Skeletal muscle satellite cell (primary cell): ENCODE data around the gene TUBB8. TPM values are rescaled to one million over a fixed set of nuclear protein-coding genes. Genes with fewer than 3 reads are reported as not detected.

Source experiments
- H3K27me3 ChIP-seq: 2 replicates; pipeline ENCODE4 v1.7.0; 2013; ENCODE audit warnings: low read length; ENCODE audit not compliant: control insufficient read depth, insufficient read depth
- H3K36me3 ChIP-seq: 2 replicates; pipeline ENCODE4 v1.7.0; 2013; ENCODE audit warnings: mild to moderate bottlenecking, control low read depth, low read length; ENCODE audit not compliant: insufficient read depth
- H3K4me1 ChIP-seq: 2 replicates; pipeline ENCODE4 v1.7.0; 2013; ENCODE audit warnings: low read length; ENCODE audit not compliant: control insufficient read depth, insufficient read depth
- H3K4me2 ChIP-seq: 2 replicates; pipeline ENCODE4 v1.7.0; 2013; ENCODE audit warnings: mild to moderate bottlenecking, low read length
- H3K4me3 ChIP-seq: 2 replicates; pipeline ENCODE4 v1.7.0; 2013; ENCODE audit warnings: low read length
- H3K9ac ChIP-seq: 2 replicates; pipeline ENCODE4 v1.7.0; 2013; ENCODE audit warnings: mild to moderate bottlenecking, low read depth, low read length, moderate library complexity
- H3K9me3 ChIP-seq: replicated peaks from 2 replicates; pipeline ENCODE4 v1.7.0; 2013; ENCODE audit warnings: mild to moderate bottlenecking, control low read depth, low read length
- total RNA-seq: library from RNA; depleted of rRNA; stranded (reverse); fragments of >200 nt; gene quantifications from 2 replicates; pipeline ENCODE4 v1.2.3, GENCODE V29; 2012; rRNA removed

Gene TUBB8
- total RNA-seq = not detected in 2 replicates

GRCh38 chr10:48996-49395 lies at the start of gene TUBB8:
TUBB8 (minus strand) TSS chr10:49296; CDS start chr10:49238, 58 bp downstream.
- Histone ChIP-seq H3K4me1 (no peaks in the 10 kb centered on the region), H3K36me3 (no peaks in the 10 kb centered on the region), H3K9me3 (no peaks in the 10 kb centered on the region), H3K4me3 (no peak within 1 kb of the TSS), H3K4me2 (no peak within 1 kb of the TSS), H3K9ac (no peak within 1 kb of the TSS), H3K27me3 (peaks cover 3% of the 10 kb centered on the region)

GRCh38 chr10:96466-96865 lies 47.4 kb upstream of the TUBB8 start:
- Histone ChIP-seq H3K4me2 (no peak overlapping the region), H3K9ac (no peak overlapping the region), H3K27me3 (peaks cover 12% of the 10 kb centered on the region), H3K36me3 (no peaks in the 10 kb centered on the region), H3K4me3 (no peak overlapping the region), H3K4me1 (no peaks in the 10 kb centered on the region), H3K9me3 (no peaks in the 10 kb centered on the region)

GRCh38 chr10:95356-96115 lies 46.4 kb upstream of the TUBB8 start:
- Histone ChIP-seq H3K4me2 (no peak overlapping the region), H3K4me3 (no peak overlapping the region), H3K9me3 (no peaks in the 10 kb centered on the region), H3K36me3 (no peaks in the 10 kb centered on the region), H3K9ac (no peak overlapping the region), H3K27me3 (peaks cover 12% of the 10 kb centered on the region), H3K4me1 (no peaks in the 10 kb centered on the region)

GRCh38 chr10:94613-95012 lies 45.5 kb upstream of the TUBB8 start:
- H3K9me3 ChIP-seq = no peaks in the 10 kb centered on the region
- no peaks in the 10 kb centered on the region for H3K4me1 ChIP-seq
- H3K36me3 ChIP-seq = no peaks in the 10 kb centered on the region
- no peak overlapping the region for H3K4me2 ChIP-seq
- H3K9ac ChIP-seq = no peak overlapping the region
- H3K27me3 ChIP-seq = peaks cover 18% of the 10 kb centered on the region
- no peak overlapping the region for H3K4me3 ChIP-seq

- no peak overlapping the region for H3K9ac ChIP-seq
Observed at GRCh38 chr10:92846-93245, 43.8 kb upstream of the TUBB8 start.

GRCh38 chr10:92153-92552 lies 43.1 kb upstream of the TUBB8 start:
- Histone ChIP-seq H3K4me3 (no peak overlapping the region), H3K27me3 (peaks cover 35% of the 10 kb centered on the region), H3K9me3 (no peaks in the 10 kb centered on the region), H3K36me3 (no peaks in the 10 kb centered on the region), H3K4me1 (no peaks in the 10 kb centered on the region), H3K4me2 (no peak overlapping the region), H3K9ac (no peak overlapping the region)

More at GRCh38 chr10:92846-93245, 43.8 kb upstream of the TUBB8 start:
- Histone ChIP-seq H3K4me2 (no peak overlapping the region), H3K27me3 (peaks cover 35% of the 10 kb centered on the region), H3K4me1 (no peaks in the 10 kb centered on the region), H3K36me3 (no peaks in the 10 kb centered on the region), H3K9me3 (no peaks in the 10 kb centered on the region), H3K4me3 (no peak overlapping the region)

GRCh38 chr10:91313-91712 lies 42.2 kb upstream of the TUBB8 start:
- peaks cover 36% of the 10 kb centered on the region for H3K27me3 ChIP-seq
- H3K9ac ChIP-seq = no peak overlapping the region
- H3K9me3 ChIP-seq = no peaks in the 10 kb centered on the region
- no peak overlapping the region for H3K4me2 ChIP-seq
- no peaks in the 10 kb centered on the region for H3K36me3 ChIP-seq
- no peaks in the 10 kb centered on the region for H3K4me1 ChIP-seq
- H3K4me3 ChIP-seq = no peak overlapping the region

- peaks cover 36% of the 10 kb centered on the region for H3K27me3 ChIP-seq
- H3K4me1 ChIP-seq = no peaks in the 10 kb centered on the region
- no peak overlapping the region for H3K4me3 ChIP-seq
- no peak overlapping the region for H3K4me2 ChIP-seq
- no peaks in the 10 kb centered on the region for H3K9me3 ChIP-seq
- no peaks in the 10 kb centered on the region for H3K36me3 ChIP-seq
- H3K9ac ChIP-seq = no peak overlapping the region
Observed at GRCh38 chr10:90161-90560, 41.1 kb upstream of the TUBB8 start.

GRCh38 chr10:89248-89647 lies 40.2 kb upstream of the TUBB8 start:
- H3K4me1 ChIP-seq = no peaks in the 10 kb centered on the region
- H3K9me3 ChIP-seq = no peaks in the 10 kb centered on the region
- H3K4me2 ChIP-seq = no peak overlapping the region
- H3K9ac ChIP-seq = no peak overlapping the region
- H3K4me3 ChIP-seq = no peak overlapping the region
- H3K27me3 ChIP-seq = peaks cover 36% of the 10 kb centered on the region
- no peaks in the 10 kb centered on the region for H3K36me3 ChIP-seq

GRCh38 chr10:88253-88652 lies 39.2 kb upstream of the TUBB8 start:
- Histone ChIP-seq H3K36me3 (no peaks in the 10 kb centered on the region), H3K9me3 (no peaks in the 10 kb centered on the region), H3K4me3 (no peak overlapping the region), H3K27me3 (peaks cover 37% of the 10 kb centered on the region), H3K9ac (no peak overlapping the region), H3K4me1 (no peaks in the 10 kb centered on the region), H3K4me2 (no peak overlapping the region)

GRCh38 chr10:87177-88080 lies 38.3 kb upstream of the TUBB8 start:
- no peaks in the 10 kb centered on the region for H3K4me1 ChIP-seq
- no peak overlapping the region for H3K4me2 ChIP-seq

More at GRCh38 chr10:87177-88080, 38.3 kb upstream of the TUBB8 start:
- Histone ChIP-seq H3K27me3 (peaks cover 37% of the 10 kb centered on the region), H3K36me3 (no peaks in the 10 kb centered on the region), H3K9me3 (no peaks in the 10 kb centered on the region), H3K4me3 (no peak overlapping the region), H3K9ac (no peak overlapping the region)
